GM12873 (cell line): Measurements from ENCODE around the gene HSF2.

Source experiments
- TF ChIP-seq, protein P1 (sequence below): IDR thresholded peaks from 2 replicates; pipeline ENCODE4 v1.5.1; 2012; ENCODE audit warnings: low read depth, mild to moderate bottlenecking, moderate library complexity, low read length, control low read depth; ENCODE audit not compliant: insufficient read depth; ENCODE audit errors: missing control alignments

The HSF2 gene

DNA sequence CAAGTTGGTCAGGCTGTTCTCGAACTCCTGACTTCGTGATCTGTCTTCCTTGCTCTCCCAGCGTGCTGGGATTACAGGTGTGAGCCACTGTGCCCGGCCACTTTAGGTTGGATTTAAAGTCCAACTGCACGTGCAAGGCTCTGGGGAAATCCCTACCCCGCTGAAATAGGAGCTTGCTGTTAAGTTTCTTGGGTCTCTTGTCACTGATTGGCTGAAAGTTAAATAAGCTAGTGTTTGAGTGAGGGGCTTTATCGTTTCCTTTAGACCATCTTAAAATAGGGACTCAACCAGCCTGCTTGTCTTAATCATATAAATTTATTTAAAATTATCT is 83.3 kb downstream of the HSF2 start:
- TF ChIP-seq, protein P1, sequence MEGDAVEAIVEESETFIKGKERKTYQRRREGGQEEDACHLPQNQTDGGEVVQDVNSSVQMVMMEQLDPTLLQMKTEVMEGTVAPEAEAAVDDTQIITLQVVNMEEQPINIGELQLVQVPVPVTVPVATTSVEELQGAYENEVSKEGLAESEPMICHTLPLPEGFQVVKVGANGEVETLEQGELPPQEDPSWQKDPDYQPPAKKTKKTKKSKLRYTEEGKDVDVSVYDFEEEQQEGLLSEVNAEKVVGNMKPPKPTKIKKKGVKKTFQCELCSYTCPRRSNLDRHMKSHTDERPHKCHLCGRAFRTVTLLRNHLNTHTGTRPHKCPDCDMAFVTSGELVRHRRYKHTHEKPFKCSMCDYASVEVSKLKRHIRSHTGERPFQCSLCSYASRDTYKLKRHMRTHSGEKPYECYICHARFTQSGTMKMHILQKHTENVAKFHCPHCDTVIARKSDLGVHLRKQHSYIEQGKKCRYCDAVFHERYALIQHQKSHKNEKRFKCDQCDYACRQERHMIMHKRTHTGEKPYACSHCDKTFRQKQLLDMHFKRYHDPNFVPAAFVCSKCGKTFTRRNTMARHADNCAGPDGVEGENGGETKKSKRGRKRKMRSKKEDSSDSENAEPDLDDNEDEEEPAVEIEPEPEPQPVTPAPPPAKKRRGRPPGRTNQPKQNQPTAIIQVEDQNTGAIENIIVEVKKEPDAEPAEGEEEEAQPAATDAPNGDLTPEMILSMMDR = no peak
